HG03457 (cell line): ENCODE data around the gene DCLK3.

Experiments used
- ATAC-seq: cut with Tn5 transposase; IDR thresholded peaks from one replicate; pipeline ENCODE4 v1.9.1; 2021; ENCODE audit warnings: moderate number of reproducible peaks; ENCODE audit not compliant: unreplicated experiment

The DCLK3 gene

DNA sequence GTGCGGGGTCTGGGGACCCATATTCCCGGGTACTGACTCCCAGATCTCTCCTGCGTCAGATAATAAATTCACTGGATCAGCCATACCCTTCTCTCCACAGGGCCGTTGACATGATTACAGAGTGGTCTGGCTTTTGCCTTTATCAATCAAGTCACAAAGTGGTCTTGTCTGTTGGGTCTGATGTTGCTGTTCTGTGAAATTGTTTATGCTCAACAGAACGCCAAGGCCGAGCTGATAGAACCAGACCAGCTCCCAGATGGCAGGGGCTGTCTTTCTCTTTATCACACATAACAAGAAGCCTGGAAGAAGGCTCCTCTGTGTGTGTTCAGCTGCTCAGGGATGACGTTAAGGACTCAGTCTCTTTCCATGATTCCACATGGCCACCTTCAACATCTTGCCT, 751 bp upstream of the DCLK3 start:
- ATAC-seq, result no peak

DNA sequence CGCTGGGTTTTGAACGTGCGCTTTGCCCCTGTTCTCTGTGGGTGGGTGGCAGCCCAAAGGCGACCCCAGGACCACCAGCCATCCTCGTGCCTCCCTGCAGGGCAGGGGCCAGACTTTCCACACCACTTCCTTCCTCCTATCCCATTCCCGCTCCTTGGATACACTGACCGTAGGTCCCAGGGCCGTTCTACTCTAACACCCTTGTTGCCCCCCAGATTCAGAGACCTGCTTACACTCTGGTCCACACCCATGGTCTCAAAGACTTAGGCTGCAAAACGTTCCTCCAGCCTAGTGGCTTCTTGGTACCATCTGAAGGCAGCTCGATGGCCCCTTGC, 318 bp upstream of the DCLK3 start:
- no peak for ATAC-seq

DNA sequence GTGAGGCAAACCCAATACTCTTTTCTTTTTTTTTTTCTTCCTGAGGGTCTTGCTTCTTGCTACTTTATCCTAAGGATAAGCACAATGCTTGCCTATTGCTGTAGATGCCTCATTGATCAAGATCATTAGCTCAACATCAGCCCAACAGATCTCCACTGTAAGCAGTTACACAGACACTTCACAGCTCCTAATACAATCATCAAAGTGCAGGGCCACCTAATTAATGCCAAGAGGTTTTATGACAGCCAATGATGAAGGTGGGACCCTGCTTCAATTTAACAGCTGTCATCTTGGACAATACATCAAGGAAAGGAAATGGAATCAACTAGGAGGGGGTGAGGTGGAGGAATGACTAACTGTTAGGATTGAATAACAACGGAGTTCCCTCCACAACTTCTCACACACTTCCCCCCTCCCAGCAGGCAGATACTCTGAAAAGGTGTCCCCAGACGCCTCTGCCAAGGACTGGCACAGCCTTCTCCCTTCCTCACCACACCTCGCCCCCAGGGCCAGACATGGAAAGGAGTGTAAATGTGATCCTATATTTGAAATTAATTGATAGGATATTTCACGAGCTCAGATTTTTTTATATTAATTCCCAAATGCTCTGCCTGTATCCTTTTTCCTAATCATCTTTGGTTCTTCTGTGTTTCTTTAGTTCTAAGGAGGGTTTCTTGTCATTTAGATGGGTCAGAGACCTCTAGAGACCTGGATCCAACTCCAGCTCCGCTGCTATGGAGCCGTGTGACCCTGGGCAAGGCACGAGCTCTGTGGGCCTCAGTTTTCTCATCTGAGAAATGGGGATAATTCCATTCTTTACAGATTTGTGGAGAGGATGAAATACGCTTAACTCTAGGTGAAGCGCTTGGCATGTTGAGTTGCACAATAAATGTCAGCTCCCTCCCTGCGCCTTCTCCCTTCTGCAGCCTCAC, 1.2 kb downstream of the DCLK3 start:
- ATAC-seq, result no peak

DNA sequence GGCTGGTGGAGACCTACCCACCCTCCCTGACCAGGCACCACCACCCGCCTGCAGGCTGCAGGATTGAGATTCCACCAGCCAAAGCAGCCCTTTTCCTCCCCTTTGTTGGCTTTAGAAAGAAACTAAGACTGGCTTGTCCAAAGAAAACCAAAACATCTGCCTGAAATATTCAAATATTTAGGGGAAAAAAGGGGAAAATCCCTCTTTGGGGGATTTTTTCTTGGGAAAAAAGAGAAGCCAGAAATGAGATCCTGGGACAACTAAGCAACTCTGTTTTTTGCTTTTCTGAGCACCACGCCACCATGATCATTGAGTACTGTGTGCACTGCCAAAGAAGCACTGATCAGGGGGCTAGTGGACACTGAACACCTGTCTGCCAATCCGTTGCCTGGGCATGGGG, 2.6 kb downstream of the DCLK3 start:
- ATAC-seq, result no peak

DNA sequence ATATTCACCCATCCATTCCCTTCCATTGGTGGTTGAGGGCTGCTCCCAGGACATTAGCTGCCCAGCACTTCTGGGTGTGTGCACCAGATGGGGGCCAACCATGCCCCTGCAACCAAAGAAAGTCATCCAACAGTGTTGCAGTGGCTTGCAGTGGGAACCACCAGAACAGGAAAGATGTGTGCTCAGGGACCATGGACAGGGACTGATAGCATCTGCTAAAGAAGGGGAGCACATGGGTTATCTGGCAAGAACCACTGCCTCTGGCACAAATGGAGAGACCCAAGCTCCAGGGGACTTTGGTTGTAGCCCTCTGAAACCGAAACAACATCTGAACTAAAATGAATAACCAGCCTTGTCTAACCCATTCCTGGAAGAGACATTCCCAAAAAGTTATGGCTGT, 8.1 kb downstream of the DCLK3 start:
- ATAC-seq, result no peak

DNA sequence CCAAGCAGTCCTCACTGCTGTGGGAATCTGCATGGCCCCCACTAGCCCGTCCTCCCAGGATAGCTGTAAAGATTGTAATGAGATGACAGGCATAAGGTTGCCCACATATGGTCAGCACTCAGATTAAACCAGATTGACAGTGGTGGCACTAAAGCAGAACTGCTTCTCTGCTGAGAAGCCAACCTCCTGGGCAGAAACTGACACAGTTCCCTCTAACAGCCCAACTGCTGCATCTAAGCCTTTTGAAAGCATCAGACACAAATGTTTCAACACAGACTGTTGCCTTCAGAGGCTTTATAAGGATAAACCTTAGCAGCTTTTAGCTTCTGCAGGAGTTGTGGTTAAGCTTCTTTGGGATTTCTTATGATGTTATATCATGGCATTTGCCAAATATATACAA, 13.0 kb downstream of the DCLK3 start:
- no peak for ATAC-seq

- ATAC-seq, result no peak
Observed at GRCh38 chr3:36750737-36751136, 13.6 kb downstream of the DCLK3 start.

DNA sequence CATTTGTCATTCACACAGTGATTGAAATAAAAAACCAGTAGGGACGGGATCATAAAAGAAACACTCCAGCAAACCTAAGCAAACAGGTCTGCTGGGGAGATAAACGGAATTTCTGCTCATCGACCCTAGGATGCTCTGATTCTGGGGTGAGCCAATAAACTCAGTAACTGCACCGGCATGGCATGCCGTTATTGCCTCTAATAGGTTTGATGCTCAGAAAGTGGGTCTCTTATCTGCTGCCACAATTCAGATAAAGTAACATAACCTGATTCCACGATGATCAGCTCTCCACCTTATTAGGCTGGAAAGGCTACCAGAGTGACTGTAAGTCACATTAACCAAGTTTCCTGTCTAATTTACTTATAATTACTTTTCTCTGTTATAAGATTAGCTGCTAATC, 19.6 kb downstream of the DCLK3 start:
- no peak for ATAC-seq

DNA sequence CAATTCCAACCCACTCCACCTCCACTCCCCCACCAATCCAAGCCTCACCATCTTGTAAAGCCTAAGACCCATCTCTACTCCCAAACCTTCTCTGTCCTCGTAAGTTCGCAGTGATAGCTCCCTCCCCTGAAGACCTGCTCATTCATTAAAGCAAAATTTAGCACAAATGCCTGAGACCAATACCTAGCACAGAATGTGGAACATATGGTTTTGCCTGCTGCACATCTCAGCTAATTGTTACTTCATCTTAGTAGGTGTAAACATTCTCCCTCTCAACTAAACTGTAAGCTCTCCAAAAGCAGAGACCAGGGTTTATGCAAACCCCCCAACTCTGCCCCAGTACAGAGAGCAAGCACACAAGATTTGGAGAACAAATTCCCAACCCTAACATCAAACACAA, 20.5 kb downstream of the DCLK3 start:
- ATAC-seq, result no peak

DNA sequence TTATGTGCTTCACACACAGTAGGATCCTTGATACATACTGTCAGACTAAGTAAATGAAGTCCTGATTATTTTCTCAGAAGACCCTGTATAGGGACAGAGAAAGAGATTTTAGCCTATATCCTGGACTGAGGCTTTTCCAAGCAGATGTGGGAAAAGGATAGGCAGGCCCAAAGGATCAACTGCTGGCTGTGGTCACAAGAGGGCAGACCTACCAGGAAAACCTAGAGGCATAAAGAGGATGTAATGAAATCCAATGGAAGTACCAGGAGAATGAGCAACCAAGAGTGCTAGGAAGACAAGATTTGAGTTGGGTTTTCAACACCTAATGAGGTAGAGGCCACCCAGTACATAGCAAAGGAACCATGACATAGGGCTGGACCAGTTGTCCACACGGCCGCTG, 23.1 kb downstream of the DCLK3 start:
- no peak for ATAC-seq

GRCh38 chr3:36740787-36741186, 23.6 kb downstream of the DCLK3 start:
- no peak for ATAC-seq

GRCh38 chr3:36738702-36739101, 25.7 kb downstream of the DCLK3 start:
- ATAC-seq, result no peak

GRCh38 chr3:36736301-36736700, 28.1 kb downstream of the DCLK3 start:
- ATAC-seq, result no peak

DNA sequence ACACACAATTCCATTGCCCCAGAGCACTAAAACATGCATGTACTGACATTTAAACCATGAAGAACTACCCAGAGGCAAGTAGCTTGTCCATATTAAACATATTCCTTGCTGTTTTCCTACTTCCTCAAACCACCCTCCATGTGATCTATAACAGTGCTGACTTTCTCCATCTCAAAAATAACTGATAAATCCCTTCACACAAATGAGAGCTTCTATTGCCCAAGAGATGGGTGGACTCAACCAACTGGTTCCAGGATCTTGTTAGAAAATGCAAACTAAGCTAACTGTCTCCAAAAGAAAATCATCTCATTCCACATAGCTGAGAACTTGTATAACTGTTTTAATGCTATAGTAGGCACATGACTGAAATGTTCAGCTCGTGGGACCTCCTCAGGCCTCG, 29.6 kb downstream of the DCLK3 start:
- ATAC-seq, result no peak

- no peak for ATAC-seq
Observed at GRCh38 chr3:36733723-36734122, 30.6 kb downstream of the DCLK3 start.

GRCh38 chr3:36733162-36733696, 31.1 kb downstream of the DCLK3 start:
- no peak for ATAC-seq

DNA sequence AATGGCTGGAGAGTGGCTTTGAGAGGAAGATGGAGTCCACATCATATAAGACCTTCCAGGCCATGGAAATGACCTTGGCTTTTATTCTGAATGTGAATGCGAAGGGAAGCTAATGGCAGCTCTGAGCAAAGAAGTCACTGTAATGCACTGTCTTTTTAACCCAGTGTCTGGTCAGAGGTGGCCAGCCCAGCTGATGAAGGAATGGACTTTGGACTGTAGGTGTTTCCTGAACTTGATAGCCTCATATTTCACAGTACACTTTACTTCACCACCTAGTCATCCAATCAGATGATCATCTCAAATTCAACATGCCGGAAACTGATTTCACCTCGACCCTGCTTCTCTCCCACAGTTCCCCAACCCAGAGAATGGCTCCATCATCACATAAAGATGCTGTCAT, 33.4 kb downstream of the DCLK3 start:
- no peak for ATAC-seq

- no peak for ATAC-seq
Observed at GRCh38 chr3:36729204-36730056, 34.9 kb downstream of the DCLK3 start.

DNA sequence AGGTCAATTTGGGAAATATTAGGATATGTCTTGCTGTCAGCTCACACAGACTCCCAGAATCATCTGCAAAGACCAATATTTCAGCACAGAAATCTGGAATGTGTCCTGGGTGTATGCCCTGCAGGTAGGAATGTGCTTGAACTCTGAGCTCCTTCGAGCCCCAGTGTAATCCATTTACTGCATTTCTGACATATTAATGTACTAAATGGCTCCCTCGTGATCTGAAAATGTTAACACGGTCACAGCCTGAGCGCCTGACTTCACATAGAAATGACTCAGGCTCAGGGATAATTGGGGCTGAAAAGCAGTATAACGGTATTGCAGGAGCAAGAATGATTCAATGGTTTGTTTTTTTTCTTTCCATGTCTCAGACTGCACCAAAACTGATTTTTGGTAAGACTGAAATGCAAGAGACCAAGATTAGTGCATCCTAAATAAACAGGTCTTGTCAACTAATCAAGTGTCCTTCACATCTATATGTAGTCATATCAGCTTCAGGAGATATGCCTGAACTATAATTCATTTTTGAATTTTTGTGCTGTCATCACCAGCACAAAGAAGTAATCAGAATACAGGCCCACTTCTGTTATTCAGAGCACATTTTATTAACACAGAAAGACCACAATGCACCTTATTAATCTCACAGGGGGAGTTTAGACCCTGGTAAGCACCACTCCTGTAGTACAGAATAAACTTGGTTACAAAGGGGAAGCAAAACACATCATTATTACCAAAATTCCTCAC, 49.8 kb downstream of the DCLK3 start:
- ATAC-seq, result no peak

DNA sequence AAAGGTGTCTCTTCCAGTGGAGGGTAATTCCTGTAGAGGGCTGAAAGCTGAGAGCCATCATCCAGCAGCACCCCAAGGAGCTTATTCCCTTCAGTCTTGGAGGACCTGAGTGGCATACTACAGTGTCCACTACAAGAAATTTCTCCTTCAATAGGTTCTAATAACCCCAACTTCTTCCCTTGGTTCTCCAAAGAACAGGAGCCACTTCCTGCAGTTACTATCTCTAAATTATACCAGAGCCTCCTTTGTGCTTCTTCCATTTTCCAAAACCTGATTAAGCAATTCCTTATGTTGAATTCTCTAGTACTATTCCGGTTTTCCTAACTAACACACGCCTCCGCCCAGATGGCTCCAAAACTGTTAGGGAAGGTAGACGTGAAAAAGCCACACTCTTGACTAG, 50.4 kb downstream of the DCLK3 start:
- no peak for ATAC-seq

- ATAC-seq, result no peak
Observed at GRCh38 chr3:36710606-36711005, 53.7 kb downstream of the DCLK3 start.
